Activated T-helper 17 cell treated with anti-CD3 and anti-CD28 coated beads, Interleukin-2, amount 50 U/mL, for 72 hours (primary cell): ENCODE results near the gene MAFF. TPM values are rescaled to one million over a fixed set of nuclear protein-coding genes. Genes with fewer than 3 reads are reported as not detected.

Source experiments
- ATAC-seq: fragments of 150-1000 bp; cut with Tn5 transposase; replicated peaks from 2 replicates; pipeline ENCODE4 v1.10.0; 2021; ENCODE audit warnings: mild to moderate bottlenecking, moderate library complexity
- H3K27ac Mint-ChIP-seq: one replicate; pipeline ENCODE4 v1.8.0; 2022; ENCODE audit warnings: mixed read lengths
- H3K27me3 Mint-ChIP-seq: one replicate; pipeline ENCODE4 v1.8.0; 2022; ENCODE audit warnings: mixed read lengths
- H3K36me3 Mint-ChIP-seq: one replicate; pipeline ENCODE4 v1.8.0; 2022; ENCODE audit warnings: low read depth, mild to moderate bottlenecking, mixed read lengths
- H3K4me1 Mint-ChIP-seq: one replicate; pipeline ENCODE4 v1.8.0; 2022; ENCODE audit warnings: mixed read lengths
- H3K4me3 Mint-ChIP-seq: one replicate; pipeline ENCODE4 v1.8.0; 2022; ENCODE audit warnings: mild to moderate bottlenecking, mixed read lengths
- H3K9me3 Mint-ChIP-seq: one replicate; pipeline ENCODE4 v1.8.0; 2022; ENCODE audit warnings: mixed read lengths
- total RNA-seq, 2 donors: library from RNA; stranded (reverse); gene quantifications; one replicate each; pipeline ENCODE4 v1.2.3, GENCODE V29; 2022

The MAFF gene
- total RNA-seq, 2 donors from 2014 or later, result 15.7 to 58.8 TPM

DNA sequence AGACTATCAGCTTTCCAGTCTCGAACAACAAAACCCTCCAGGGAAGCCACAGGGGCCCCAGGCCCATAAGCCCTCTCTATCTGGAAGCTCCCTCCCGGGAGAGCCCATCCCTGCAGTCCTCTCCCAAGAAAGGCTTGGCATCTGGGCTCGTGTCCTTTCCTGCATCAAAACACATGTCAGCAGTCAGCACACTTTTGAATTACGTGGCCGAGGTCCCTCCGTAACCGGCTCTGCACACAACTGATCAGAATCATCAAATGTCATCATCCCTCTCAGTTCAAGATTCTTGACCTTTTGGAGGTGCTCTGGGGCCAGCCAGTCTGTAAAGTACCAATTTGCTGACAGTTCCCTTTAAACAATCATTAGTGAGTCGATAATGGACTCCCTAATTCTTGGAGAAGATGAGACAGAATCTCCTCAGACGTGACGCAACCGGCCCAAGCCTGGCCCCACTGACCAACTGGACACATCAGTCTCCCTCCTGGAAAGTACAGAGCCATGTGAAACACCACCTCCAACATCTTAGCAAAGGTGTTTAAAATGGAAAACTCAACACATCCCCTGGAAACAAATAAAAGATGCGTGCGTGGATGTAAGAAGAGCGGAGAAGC, 33.6 kb downstream of the MAFF start:
- H3K36me3 Mint-ChIP-seq, result peaks cover 34% of the 10 kb centered on the region
- no peak overlapping the region for H3K4me3 Mint-ChIP-seq
- H3K9me3 Mint-ChIP-seq, result no peaks in the 10 kb centered on the region
- H3K27ac Mint-ChIP-seq, result no peak overlapping the region
- H3K4me1 Mint-ChIP-seq, result peaks cover 2% of the 10 kb centered on the region
- no peaks in the 10 kb centered on the region for H3K27me3 Mint-ChIP-seq
- no peak for ATAC-seq

DNA sequence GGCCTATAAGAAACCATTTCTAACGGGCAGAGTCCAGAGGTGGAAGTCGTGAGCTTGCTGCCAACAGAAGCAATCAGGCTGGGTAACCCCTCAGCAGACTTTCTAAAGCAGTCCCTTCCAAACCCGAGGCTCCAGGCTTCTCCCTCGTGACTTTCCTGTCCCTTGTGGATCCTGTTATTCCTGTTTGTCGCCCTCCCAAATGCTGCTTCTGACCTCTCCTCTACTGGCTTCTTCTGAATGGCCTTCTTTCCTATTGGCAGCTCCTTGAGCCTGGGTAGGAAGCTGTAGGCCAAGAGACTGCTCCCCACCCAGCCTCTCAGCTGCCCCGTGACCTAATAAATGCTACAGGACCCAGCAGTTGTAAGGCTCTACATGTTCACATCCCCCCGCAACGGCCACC, 35.0 kb downstream of the MAFF start:
- Mint-ChIP-seq H3K27me3 (no peaks in the 10 kb centered on the region), H3K4me3 (no peak overlapping the region), H3K4me1 (peaks cover 5% of the 10 kb centered on the region), H3K36me3 (peaks cover 23% of the 10 kb centered on the region), H3K9me3 (no peaks in the 10 kb centered on the region), H3K27ac (peak overlapping the region; percentile 66)
- ATAC-seq, result no peak

DNA sequence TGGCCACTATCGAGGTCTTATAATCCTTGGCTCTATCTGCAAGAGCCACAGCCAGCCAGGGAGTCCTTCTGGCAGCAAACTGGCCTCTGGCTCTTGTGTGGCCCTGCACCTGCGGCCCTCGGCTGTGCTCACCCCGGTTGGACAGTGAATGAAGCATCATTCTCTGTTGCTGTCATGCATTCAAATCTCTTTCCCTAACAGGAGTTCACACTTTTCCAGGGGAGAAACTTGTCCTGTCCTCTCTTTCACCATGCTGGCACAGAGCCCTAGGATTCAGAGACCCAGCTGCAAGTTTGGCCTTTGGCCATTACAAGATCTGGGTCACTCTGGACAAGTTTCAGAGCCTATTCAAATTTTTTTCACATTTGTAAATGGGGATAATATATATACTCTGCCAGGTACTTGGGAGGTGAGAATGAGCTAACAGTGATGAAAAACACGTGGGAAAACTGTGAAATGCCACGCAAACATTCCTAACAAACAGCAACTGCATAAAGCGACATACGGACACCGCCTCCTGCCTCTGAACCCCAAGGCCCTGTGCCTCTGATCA, 36.8 kb downstream of the MAFF start:
- Mint-ChIP-seq H3K27me3 (no peaks in the 10 kb centered on the region), H3K36me3 (peaks cover 20% of the 10 kb centered on the region), H3K27ac (peak overlapping the region; percentile 50), H3K4me1 (peaks cover 5% of the 10 kb centered on the region), H3K9me3 (no peaks in the 10 kb centered on the region), H3K4me3 (no peak overlapping the region)
- ATAC-seq, result no peak

DNA sequence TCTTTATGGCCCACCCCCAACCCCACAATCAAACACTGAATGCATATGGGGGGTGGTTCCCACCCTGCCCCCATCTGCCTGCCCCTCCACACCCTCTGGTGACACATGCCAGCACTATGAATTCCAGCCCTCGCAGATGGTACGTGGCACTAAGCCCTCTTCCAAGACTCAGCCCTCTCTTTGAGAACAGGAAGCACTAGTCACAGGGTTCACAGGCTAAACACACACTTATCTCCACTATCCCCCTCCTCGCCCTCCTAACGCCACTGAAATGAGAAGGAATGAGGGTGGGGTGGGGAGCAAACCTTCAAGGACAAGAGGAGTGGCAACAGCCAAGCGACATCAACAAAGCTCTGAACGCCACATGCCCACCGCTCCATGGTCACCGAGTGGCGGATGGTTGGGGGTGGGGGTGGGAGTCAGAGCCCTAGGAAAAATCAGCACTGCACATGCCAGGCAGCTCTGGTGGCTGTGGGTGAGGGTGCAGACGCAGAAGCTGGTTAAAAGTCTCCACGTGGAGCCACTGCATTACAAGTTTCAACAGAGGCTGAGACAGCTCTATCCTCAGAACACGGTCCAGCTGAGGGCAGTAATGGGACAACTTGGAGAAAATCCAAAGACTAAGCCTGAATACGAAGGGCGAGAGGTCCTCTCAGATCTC, 37.4 kb downstream of the MAFF start:
- Mint-ChIP-seq H3K27ac (no peak overlapping the region), H3K27me3 (no peaks in the 10 kb centered on the region), H3K4me3 (no peak overlapping the region), H3K4me1 (peaks cover 5% of the 10 kb centered on the region), H3K9me3 (no peaks in the 10 kb centered on the region), H3K36me3 (peaks cover 26% of the 10 kb centered on the region)
- ATAC-seq, result no peak

DNA sequence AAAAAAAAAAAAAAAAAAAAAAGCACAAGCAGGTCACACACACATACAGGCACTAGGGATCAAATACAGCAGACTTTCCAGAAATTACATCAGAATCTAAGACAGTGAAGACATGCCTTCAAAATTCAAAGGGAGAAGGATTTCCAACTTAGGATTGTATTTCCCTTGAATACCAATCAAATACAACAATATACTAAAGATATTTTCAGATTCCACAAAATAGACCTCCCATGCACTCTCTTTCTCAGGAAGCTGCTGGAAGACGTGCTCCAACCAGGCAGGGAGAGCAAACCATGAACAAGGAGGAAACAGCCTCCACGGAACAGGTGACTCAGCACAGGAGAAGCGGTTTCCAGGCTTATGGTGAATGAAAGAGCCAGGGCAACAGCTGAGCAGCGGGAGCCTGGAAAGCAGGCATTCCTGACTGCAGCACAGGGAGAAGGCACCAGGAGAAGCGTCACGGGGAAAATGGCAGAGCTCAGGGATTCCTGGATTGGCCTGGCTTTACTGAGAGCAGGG, 39.0 kb downstream of the MAFF start:
- H3K27me3 Mint-ChIP-seq, result no peaks in the 10 kb centered on the region
- peak overlapping the region; percentile 45 for H3K27ac Mint-ChIP-seq
- peaks cover 5% of the 10 kb centered on the region for H3K4me1 Mint-ChIP-seq
- no peak for ATAC-seq
- no peaks in the 10 kb centered on the region for H3K9me3 Mint-ChIP-seq
- H3K36me3 Mint-ChIP-seq, result peaks cover 30% of the 10 kb centered on the region
- H3K4me3 Mint-ChIP-seq, result no peak overlapping the region

DNA sequence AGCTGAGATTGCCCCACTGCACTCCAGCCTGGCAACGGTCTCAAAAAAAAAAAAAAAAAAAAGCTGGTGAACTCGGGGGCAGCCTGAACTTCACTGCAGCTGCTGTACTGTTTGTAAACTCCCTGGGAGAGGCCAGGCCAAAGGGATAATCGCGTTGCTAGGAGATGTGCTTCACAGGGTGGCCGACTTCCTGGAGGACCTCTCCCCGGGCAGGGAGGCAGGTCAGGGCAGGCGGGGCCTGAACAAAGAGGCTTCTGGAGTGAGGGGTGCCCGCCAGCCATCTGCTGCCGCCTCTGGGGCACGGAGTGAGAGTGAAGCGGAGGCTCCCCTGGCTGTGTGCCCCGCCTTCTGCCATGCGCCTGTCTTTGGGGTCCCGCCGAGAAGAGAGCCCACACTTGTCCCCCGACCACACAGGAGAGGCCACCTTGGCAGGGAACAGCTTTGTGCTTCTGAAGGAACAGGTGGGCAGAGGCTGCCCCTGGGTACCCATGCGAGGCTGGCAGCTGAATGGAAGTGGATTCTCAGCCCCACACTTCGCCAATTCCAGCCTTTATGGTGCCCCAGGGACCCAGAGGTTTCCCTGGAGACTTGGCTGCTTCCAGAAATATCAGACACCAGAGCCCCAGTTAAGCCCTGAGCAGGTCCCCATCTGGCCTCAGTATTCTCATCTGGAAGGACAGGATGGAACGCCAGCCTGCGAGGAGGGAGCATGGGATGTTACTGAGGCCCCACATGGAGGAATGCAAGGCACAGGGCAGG, 41.4 kb downstream of the MAFF start:
- no peak overlapping the region for H3K4me3 Mint-ChIP-seq
- peaks cover 7% of the 10 kb centered on the region for H3K4me1 Mint-ChIP-seq
- no peaks in the 10 kb centered on the region for H3K9me3 Mint-ChIP-seq
- no peak for ATAC-seq
- peak overlapping the region; percentile 16 for H3K27ac Mint-ChIP-seq
- H3K36me3 Mint-ChIP-seq, result peaks cover 29% of the 10 kb centered on the region
- H3K27me3 Mint-ChIP-seq, result no peaks in the 10 kb centered on the region

DNA sequence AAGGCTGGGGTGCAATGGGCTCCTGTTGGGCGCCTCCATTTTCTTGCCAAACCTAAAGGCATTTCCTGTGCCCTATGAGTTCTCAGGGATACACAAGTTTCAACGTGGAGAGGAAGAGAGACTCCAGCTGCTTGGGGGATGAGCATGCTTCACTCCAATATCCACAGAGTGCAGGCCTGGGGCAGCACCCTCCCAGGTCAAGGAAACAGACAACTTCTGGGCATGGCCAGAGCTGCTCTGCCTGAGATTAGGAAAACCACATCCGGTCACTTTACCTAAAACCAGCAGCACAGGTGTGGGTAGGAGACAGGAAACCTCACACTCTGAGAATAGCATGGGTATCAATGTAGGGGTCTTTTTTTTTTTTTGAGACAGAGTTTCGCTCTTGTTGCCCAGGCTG, 42.3 kb downstream of the MAFF start:
- H3K9me3 Mint-ChIP-seq, result no peaks in the 10 kb centered on the region
- no peaks in the 10 kb centered on the region for H3K27me3 Mint-ChIP-seq
- no peak overlapping the region for H3K4me3 Mint-ChIP-seq
- peak overlapping the region; percentile 16 for H3K27ac Mint-ChIP-seq
- H3K36me3 Mint-ChIP-seq, result peaks cover 29% of the 10 kb centered on the region
- H3K4me1 Mint-ChIP-seq, result peaks cover 16% of the 10 kb centered on the region
- ATAC-seq, result no peak

DNA sequence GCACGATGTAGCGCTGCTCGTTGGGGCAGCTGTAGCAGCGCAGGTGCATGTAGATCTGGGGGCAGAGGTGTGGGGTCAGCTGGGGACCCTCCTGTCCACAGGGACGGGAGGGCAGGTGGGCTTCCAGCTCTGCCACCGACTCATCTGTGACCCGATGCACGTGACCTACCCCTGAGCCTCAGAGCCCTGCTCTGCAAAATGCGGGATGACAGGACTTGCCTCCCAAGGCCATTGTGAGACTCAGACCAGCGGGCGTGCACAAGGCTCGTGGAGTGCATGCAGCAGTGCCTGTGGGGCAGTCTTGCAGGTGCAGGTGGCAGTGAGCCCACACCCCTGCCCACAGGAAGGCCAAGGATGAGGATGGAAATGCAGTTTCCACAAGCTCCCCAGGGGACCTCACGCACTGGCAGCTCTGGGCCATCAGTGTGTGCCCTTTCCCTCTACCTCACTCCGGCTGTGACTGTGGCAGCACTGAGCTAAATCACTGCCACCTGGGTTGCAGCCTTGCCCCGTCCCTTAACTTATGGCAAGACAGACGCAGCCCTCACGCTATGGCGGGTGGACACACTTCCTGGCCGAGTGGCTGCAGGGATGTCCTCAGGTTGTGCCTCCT, 44.4 kb downstream of the MAFF start:
- Mint-ChIP-seq H3K4me3 (no peak overlapping the region), H3K9me3 (no peaks in the 10 kb centered on the region), H3K36me3 (peaks cover 22% of the 10 kb centered on the region)

DNA sequence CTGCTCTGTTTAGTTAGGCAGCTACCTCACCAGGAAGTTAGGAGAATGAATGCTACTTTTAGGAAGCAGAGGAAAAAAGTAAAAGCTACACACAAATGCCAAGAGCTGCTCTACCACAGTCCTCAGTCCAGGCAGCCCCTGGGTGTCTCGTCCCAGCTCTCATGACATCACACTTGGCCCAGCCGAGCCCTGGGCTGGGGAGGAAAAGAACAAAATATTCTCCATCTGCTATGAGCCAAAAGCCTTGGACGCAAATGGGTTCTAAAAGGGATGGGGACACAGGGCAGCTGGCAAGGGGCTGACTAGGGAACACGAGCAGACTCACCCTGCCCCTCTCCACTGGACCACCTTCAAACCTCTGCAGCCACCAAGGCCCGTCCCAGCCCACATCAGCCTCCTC, 44.9 kb downstream of the MAFF start:
- no peak overlapping the region for H3K27ac Mint-ChIP-seq
- H3K27me3 Mint-ChIP-seq, result no peaks in the 10 kb centered on the region
- peaks cover 22% of the 10 kb centered on the region for H3K36me3 Mint-ChIP-seq
- peaks cover 11% of the 10 kb centered on the region for H3K4me1 Mint-ChIP-seq
- H3K4me3 Mint-ChIP-seq, result no peak overlapping the region
- H3K9me3 Mint-ChIP-seq, result no peaks in the 10 kb centered on the region
- no peak for ATAC-seq

More for the DNA sequence above, 44.4 kb downstream of the MAFF start:
- Mint-ChIP-seq H3K27me3 (no peaks in the 10 kb centered on the region), H3K4me1 (peaks cover 11% of the 10 kb centered on the region), H3K27ac (no peak overlapping the region)
- no peak for ATAC-seq

DNA sequence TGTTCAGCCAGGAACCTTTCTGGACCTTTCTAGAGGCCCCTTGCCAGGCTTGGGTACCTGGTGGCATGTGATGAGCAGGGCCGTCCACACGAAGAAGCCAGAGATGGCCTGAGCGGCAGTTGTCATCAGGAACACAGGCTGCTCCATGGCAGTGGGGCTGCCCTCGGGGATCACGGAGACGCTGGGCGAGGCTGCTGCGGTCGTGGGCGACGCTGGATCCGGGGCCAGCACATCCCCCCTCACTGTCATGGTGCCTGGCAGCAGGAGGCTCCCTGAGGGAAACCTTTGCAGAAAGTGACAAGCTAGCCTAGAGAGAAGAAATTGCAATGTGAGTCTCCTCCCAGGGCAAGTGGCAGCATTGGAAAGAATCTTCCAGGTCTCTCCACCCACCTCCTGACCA, 45.9 kb downstream of the MAFF start:
- no peaks in the 10 kb centered on the region for H3K27me3 Mint-ChIP-seq
- no peak for ATAC-seq
- no peak overlapping the region for H3K4me3 Mint-ChIP-seq
- peaks cover 22% of the 10 kb centered on the region for H3K36me3 Mint-ChIP-seq
- no peaks in the 10 kb centered on the region for H3K9me3 Mint-ChIP-seq
- H3K27ac Mint-ChIP-seq, result no peak overlapping the region
- peaks cover 11% of the 10 kb centered on the region for H3K4me1 Mint-ChIP-seq

DNA sequence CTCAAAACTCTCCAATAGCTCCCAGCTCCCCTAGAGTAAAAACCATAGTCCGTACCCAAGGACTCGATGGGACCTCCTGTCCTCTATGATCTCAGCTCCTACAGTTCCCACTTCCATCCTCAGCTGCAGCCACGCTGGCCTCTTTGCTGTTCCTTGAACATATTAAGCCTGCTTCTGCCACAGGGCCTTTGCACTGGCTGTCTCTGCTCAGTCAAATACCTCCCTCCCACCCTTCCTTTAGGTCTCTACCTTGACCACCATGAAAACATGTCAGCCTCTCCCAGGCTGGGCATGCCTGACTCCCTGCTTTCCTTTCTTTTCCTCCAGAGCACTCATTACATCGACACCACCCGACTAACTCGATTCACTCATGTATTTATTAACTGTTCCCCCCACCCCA, 46.5 kb downstream of the MAFF start:
- no peaks in the 10 kb centered on the region for H3K27me3 Mint-ChIP-seq
- H3K4me3 Mint-ChIP-seq, result no peak overlapping the region
- peak overlapping the region; percentile 25 for H3K27ac Mint-ChIP-seq
- peaks cover 11% of the 10 kb centered on the region for H3K4me1 Mint-ChIP-seq
- H3K36me3 Mint-ChIP-seq, result peaks cover 20% of the 10 kb centered on the region
- ATAC-seq, result no peak
- no peaks in the 10 kb centered on the region for H3K9me3 Mint-ChIP-seq

DNA sequence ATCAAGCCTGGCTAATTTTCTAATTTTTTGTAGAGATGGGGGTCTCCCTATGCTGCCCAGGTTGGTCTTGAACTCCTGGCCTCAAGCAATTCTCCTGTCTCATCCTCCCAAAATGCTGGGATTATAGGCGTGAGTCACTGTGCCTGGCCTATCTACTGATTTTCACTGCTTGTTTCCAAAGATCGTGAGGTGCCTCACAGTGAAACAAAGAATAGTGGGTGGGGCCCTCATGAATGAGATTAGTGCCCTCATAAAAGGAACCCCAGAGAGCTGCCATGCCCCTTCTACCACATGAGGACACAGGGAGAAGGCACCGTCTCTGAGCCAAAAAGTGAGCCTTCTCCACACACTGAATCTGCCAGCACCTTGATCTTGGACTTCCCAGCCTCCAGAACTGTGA, 47.5 kb downstream of the MAFF start:
- peaks cover 10% of the 10 kb centered on the region for H3K36me3 Mint-ChIP-seq
- H3K9me3 Mint-ChIP-seq, result no peaks in the 10 kb centered on the region
- no peak overlapping the region for H3K27ac Mint-ChIP-seq
- ATAC-seq, result no peak
- no peaks in the 10 kb centered on the region for H3K27me3 Mint-ChIP-seq
- H3K4me1 Mint-ChIP-seq, result peaks cover 11% of the 10 kb centered on the region
- H3K4me3 Mint-ChIP-seq, result no peak overlapping the region

DNA sequence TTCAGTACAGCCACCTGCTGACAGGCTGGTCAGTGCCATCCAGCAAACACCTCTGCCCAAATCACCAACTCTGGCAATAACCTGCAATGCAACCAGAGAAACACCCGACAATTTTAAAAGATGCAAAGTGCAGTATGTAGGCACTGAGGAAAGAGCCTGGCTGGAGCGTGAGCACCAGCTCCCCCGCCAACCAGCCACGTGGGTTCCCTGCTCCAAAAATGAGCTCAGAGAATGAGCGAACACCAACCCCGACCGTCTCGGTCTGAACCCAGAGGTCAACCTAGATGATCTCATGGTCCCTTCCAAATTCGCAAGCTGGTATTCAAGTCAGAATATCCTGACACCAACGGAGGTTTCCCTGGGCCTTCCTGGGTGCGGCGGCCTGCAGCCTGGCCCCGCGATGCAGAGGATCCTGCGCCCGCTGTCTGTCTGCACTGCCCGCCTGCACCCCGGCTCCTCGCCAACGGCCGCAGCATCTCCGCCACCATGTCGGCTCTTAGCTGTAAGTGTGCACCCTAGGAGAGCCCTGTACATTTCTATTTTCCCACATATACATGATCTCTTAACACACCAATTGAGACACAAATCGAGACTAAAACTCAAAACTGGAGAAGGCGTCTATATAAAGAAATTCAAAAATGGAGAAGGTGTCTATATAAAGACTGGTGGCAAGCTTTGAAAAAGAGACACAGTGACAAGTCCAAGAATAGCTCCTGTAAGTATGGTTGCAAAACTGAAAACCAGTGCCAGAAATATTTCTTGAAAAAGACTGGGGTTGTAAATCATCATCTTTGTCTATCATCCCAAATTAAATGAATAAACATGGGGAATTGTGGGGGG, 48.2 kb downstream of the MAFF start:
- Mint-ChIP-seq H3K4me1 (peaks cover 11% of the 10 kb centered on the region), H3K27ac (no peak overlapping the region), H3K36me3 (peaks cover 7% of the 10 kb centered on the region), H3K4me3 (no peak overlapping the region), H3K9me3 (no peaks in the 10 kb centered on the region), H3K27me3 (no peaks in the 10 kb centered on the region)
- ATAC-seq, result no peak
